PC-3 (cell line): ENCODE results near the gene NHLH2. TPM values are rescaled to one million over a fixed set of nuclear protein-coding genes. Genes with fewer than 3 reads are reported as not detected.

Experiments used
- ATAC-seq: fragments of 200-7000 bp; cut with Tn5 transposase; 2 replicates; pipeline ENCODE4 v1.9.1; 2020; ENCODE audit warnings: mild to moderate bottlenecking, moderate library complexity
- BruUV-seq: library from RNA; stranded (reverse); fragments of 400-500 nt; replicated peaks from 2 replicates; lab custom pipeline; 2021; lab: Mats Ljungman, UMichigan
- CTCF ChIA-PET: fragments of 300-600 bp; sonication (Branson Sonifier 250); formaldehyde crosslinking; loops from one replicate; lab custom pipeline; 2022; ENCODE audit warnings: antibody characterized with exemption; lab: Charles Lee
- POLR2A ChIA-PET: fragments of 300-600 bp; sonication (Branson Sonifier 250); formaldehyde crosslinking; loops from one replicate; lab custom pipeline; 2022; ENCODE audit warnings: antibody characterized with exemption; ENCODE audit not compliant: unreplicated experiment; lab: Charles Lee
- DNase-seq: peaks from one replicate; pipeline ENCODE4 v3.0.0-alpha.2; 2015
- H2AFZ ChIP-seq: fragments of 300-600 bp; sonication (generic); 2 replicates; pipeline ENCODE4 v1.6.0; 2016; ENCODE audit warnings: antibody characterized with exemption, low read length
- H3F3A ChIP-seq: fragments of 300-600 bp; sonication (generic); one replicate; pipeline ENCODE4 v1.6.0; 2017; ENCODE audit warnings: antibody characterized with exemption, low read length, control low read depth, mild to moderate bottlenecking; ENCODE audit not compliant: unreplicated experiment
- H3K27ac ChIP-seq: fragments of 300-600 bp; sonication (generic); 2 replicates; pipeline ENCODE4 v1.5.1; 2016; ENCODE audit warnings: mild to moderate bottlenecking, low read length
- H3K27me3 ChIP-seq: fragments of 300-600 bp; sonication (generic); 2 replicates; pipeline ENCODE4 v1.6.1; 2016; ENCODE audit warnings: low read length, mixed read lengths
- H3K36me3 ChIP-seq: fragments of 300-600 bp; sonication (generic); 2 replicates; pipeline ENCODE4 v1.6.1; 2016; ENCODE audit warnings: low read depth, mixed run types, low read length, mixed read lengths
- H3K4me1 ChIP-seq: fragments of 300-600 bp; sonication (generic); 2 replicates; pipeline ENCODE4 v1.5.1; 2016; ENCODE audit warnings: low read length; ENCODE audit not compliant: insufficient read depth
- H3K4me2 ChIP-seq: fragments of 300-600 bp; sonication (generic); 2 replicates; pipeline ENCODE4 v1.6.0; 2016; ENCODE audit warnings: low read length
- H3K4me3 ChIP-seq: fragments of 300-600 bp; sonication (generic); 2 replicates; pipeline ENCODE4 v1.5.1; 2016; ENCODE audit warnings: mild to moderate bottlenecking, low read length, mixed read lengths
- H3K79me2 ChIP-seq: fragments of 300-600 bp; sonication (generic); 2 replicates; pipeline ENCODE4 v1.6.1; 2017; ENCODE audit warnings: low read length, mixed read lengths
- H3K9ac ChIP-seq: fragments of 300-600 bp; sonication (generic); 2 replicates; pipeline ENCODE4 v1.6.0; 2016; ENCODE audit warnings: mild to moderate bottlenecking, low read length
- H3K9me2 ChIP-seq: fragments of 300-600 bp; sonication (generic); replicated peaks from 2 replicates; pipeline ENCODE4 v1.6.1; 2016; ENCODE audit warnings: mixed run types, low read length, mixed read lengths
- H3K9me3 ChIP-seq: fragments of 300-600 bp; sonication (generic); 2 replicates; pipeline ENCODE4 v1.6.1; 2016; ENCODE audit warnings: low read length, mixed read lengths
- H4K20me1 ChIP-seq: fragments of 300-600 bp; sonication (generic); 2 replicates; pipeline ENCODE4 v1.6.1; 2016; ENCODE audit warnings: low read length, mixed read lengths
- CTCF ChIP-seq: fragments of 300-600 bp; sonication (generic); conservative IDR thresholded peaks from 2 replicates; pipeline ENCODE4 v1.5.1; 2017; ENCODE audit warnings: antibody characterized with exemption, low read depth, mild to moderate bottlenecking, low read length
- EZH2 ChIP-seq: fragments of 300-600 bp; sonication (generic); IDR thresholded peaks from one replicate; pipeline ENCODE4 v1.6.1; 2017; ENCODE audit warnings: antibody characterized with exemption, mild to moderate bottlenecking, low read length; ENCODE audit not compliant: unreplicated experiment
- EZH2phosphoT487 ChIP-seq: fragments of 300-600 bp; sonication (generic); IDR thresholded peaks from 2 replicates; pipeline ENCODE4 v1.6.1; 2018; ENCODE audit warnings: mild to moderate bottlenecking, antibody characterized with exemption, low read length, borderline replicate concordance
- intact Hi-C: fragments of 100-400 bp; cut with micrococcal nuclease; formaldehyde crosslinking; loops from 2 replicates; pipeline ENCODE4 v1.9.0; 2023
- total RNA-seq: library from RNA; depleted of rRNA; stranded (reverse); fragments of >200 nt; gene quantifications from 2 replicates; pipeline ENCODE4 v1.2.3, GENCODE V29; 2014

NHLH2 gene
- total RNA-seq, 1 experiment from 2014 or later, result not detected

GRCh38 chr1:115828101-115829022 is 12.6 kb downstream of the NHLH2 start:
- H3K36me3 ChIP-seq, result no peaks in the 10 kb centered on the region
- peaks cover 11% of the 10 kb centered on the region; the same call in 1 of the 2 replicates for H3K4me1 ChIP-seq
- no peak overlapping the region for H3K9ac ChIP-seq
- no peaks in the 10 kb centered on the region for H3F3A ChIP-seq
- ChIA-PET POLR2A (no interaction called here), CTCF (interaction anchor here (0.5 kb wide), 1 partner anchor 38 kb away, joined by 4 read pairs; no protein-coding TSS in a partner anchor)
- no peaks in the 10 kb centered on the region for H3K9me3 ChIP-seq
- no peak for ATAC-seq
- peaks cover 16% of the 10 kb centered on the region; the same call in 1 of the 2 replicates for H3K27me3 ChIP-seq
- H3K27ac ChIP-seq, result no peak overlapping the region
- BruUV-seq, result no TSS peak
- H2AFZ ChIP-seq, result no peak overlapping the region
- no peaks in the 10 kb centered on the region for H4K20me1 ChIP-seq
- no peaks in the 10 kb centered on the region for H3K79me2 ChIP-seq
- H3K4me3 ChIP-seq, result no peak overlapping the region
- no peaks in the 10 kb centered on the region for H3K9me2 ChIP-seq
- DNase-seq, result no peak
- intact Hi-C loops, result no loop called here
- H3K4me2 ChIP-seq, result no peak overlapping the region
- TF ChIP-seq EZH2 (no peak), CTCF (no peak), EZH2phosphoT487 (no peak)

- Histone ChIP-seq H3F3A (no peaks in the 10 kb centered on the region), H3K4me1 (peaks cover 11% of the 10 kb centered on the region; the same call in 1 of the 2 replicates), H3K36me3 (no peaks in the 10 kb centered on the region), H3K4me3 (no peak overlapping the region), H4K20me1 (no peaks in the 10 kb centered on the region), H3K79me2 (no peaks in the 10 kb centered on the region), H3K9ac (no peak overlapping the region), H2AFZ (no peak overlapping the region), H3K27ac (no peak overlapping the region), H3K27me3 (peaks cover 19% of the 10 kb centered on the region; the same call in 1 of the 2 replicates), H3K9me2 (no peaks in the 10 kb centered on the region), H3K4me2 (no peak overlapping the region), H3K9me3 (no peaks in the 10 kb centered on the region)
- no peak for TF ChIP-seq EZH2phosphoT487
- TF ChIP-seq EZH2, result no peak
- TF ChIP-seq CTCF, result no peak
- DNase-seq, result no peak
- BruUV-seq, result no TSS peak
- intact Hi-C loops, result no loop called here
- no peak for ATAC-seq
- CTCF ChIA-PET, result no interaction called here
- POLR2A ChIA-PET, result no interaction called here
Measured at GRCh38 chr1:115827452-115828044, 13.4 kb downstream of the NHLH2 start.
